ENCODE data around the gene MAPK10.

- no peak for TF ChIP-seq CTCF (IDR thresholded peaks at IDR 0.05; ENCODE audit: extremely low read depth in 1 of 2, insufficient read depth in 1 of 2, low read depth in 1 of 2, low read length in 2 of 2)
- no peak for TF ChIP-seq MAX (IDR thresholded peaks at IDR 0.05; ENCODE audit: insufficient read depth, insufficient read length)
- TF ChIP-seq POLR2A (IDR thresholded peaks at IDR 0.05; ENCODE audit: low read depth, low read length), result no peak
- no peak for TF ChIP-seq POLR2AphosphoS5 (IDR thresholded peaks at IDR 0.05; ENCODE audit: insufficient read depth, low read depth, low read length)
- no peak for TF ChIP-seq EZH2 (IDR thresholded peaks at IDR 0.05; ENCODE audit: borderline replicate concordance, low read depth, low read length, severe bottlenecking)
- TF ChIP-seq FOS (IDR thresholded peaks at IDR 0.05; ENCODE audit: borderline replicate concordance, insufficient read depth, low read length), result no peak
- TF ChIP-seq JUN (IDR thresholded peaks at IDR 0.05; ENCODE audit: borderline replicate concordance, insufficient read depth, insufficient read length, low read depth), result no peak
- TF ChIP-seq GATA2 (IDR thresholded peaks at IDR 0.05; ENCODE audit: insufficient read depth, insufficient read length, low read depth, low read length), result no peak
Observed at GRCh38 chr4:86296865-86297264, 63.0 kb downstream of the MAPK10 start.

Measured in endothelial cell of umbilical vein (primary cell).